ENCODE results near the gene MAGI1.

Gene MAGI1

GRCh38 chr3:65595222-65596028 lies 443.3 kb downstream of the MAGI1 start:
- DNase-seq (ENCODE audit: low read depth in 3 of 3), result no peak

DNA sequence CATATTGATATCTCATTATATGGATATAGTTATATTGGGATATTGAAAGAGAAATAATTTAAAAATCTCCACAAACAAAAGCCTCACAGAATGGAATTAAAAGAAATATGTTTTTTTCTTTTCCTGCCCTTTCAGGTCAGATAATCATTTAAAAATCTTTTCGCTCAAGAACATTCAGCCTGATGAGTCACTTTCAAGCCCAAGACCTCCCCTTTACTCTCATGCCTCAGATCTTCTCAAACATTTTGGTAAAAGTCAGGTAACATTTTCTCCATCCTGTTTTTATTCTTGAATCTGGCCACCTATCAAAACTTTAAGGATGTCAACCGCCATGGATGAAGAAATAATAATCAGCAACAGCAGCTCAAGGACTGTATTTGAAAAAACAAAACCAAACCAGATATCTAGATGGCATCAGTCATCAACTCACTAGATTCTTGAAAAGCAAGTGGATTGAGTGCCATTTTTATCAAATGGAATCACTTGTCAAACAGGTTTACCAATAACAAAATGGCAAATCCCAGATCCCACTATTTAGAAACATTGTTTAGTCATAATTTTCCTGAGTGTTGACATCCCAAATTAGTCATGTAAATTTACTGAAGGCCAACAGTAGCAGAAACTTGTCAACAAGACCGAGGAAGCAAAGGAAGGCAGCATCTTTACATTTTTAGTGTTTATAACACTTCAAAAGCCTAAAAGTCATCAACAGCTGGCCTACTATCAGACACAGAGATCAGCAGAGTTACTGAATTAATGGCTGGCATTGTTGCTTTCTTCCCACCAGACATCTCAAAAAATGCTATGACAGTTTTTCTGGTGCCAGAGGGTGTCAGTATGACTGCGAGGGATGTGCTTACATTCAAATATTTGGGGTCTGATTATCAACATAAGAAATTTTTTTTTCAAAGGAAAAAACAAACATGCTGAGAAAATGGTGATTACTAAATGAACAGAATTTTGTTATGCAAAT lies 444.7 kb downstream of the MAGI1 start:
- no peak for DNase-seq (ENCODE audit: low read depth in 3 of 3)

DNA sequence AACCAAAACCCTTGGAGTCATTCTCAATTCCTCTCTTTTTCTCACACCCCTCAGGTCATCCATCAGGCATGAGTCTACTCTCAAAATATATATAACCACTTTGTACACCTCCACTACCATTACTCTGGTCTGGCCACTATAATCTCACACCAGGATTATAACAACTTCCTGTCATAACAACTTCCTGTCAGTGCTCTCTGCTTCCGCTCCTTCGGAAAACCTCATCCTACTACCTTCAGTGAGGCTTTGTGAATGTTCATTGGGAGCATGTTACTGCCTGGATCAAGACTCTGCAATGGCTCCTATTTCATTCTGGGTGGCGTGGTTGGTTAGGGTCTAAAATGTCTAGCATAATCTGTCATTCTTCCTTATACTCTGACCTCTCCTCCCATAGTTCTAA lies 447.4 kb downstream of the MAGI1 start:
- no peak for DNase-seq (ENCODE audit: low read depth in 3 of 3)

DNA sequence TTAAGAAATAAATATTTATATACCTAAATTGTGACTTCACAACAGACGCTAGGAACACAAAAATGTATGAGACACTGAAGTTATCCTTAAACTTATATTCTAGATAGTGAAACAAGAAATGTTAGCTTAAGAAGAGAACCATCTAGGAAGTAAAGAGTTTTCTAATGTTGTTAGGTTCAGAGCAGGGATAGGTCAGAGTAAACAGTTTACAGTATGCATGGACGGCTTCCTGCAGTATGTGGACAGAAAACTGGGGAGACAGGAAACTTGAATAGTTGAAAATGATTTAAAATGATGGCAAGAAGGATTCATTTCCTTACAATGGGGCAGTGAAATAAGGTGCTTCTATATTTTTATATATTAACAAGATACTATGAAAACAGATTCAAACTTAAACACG lies 449.8 kb downstream of the MAGI1 start:
- DNase-seq (ENCODE audit: low read depth in 3 of 3), result no peak

DNA sequence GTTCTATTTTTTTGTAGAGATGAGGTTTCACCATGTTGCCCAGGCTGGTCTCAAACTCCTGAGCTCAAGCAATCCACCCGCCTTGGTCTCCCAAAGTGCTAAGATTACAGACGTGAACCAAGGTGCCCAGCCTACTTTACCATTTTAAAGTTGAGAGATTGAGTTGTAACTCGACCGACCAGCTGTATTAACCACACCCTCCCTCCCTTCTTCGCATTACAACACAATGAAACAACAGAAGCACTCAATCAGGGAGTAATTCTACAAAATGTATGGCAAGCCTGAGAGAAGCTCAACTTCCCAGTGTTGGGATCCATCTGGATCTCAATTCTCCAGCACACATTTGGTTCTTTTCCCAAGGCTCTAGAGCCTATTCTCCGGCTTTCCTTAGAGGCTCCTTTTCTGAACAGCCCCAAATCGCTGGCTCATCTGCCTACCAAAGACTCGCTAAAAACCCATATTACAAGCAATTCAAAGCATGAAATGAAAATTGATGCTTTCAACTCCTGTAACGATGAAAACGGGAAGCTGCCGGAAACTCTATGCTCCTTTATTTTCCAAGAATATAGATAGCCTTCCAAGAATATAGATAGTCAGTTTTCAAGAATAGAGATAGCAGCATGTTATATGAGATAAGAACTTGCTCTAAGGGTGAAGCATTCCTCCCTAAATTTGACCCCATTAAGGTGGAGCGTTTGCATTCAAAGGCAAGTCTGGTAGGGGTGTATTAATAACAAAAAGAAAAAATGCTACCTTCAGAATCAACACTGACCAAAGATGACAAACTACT lies 450.9 kb downstream of the MAGI1 start:
- DNase-seq (ENCODE audit: low read depth in 3 of 3), result no peak

DNA sequence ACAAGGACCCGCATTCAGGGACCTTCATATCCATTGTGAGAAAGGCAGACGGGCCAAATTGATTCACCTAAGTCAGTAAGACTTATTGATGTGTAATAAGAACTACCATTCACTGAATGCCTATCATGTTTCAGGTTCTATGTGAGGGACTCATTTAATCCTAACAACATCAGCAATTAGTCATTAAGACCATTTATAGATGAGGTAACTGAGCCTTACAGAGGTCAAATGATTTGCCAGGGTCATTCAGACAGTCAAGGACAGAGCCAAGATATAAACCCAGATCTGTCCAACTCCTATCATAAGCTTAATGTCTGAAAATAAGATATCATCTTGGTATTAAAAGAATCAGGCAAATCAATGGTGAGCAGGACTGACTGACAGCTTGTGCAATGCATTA lies 453.8 kb downstream of the MAGI1 start:
- DNase-seq (ENCODE audit: low read depth in 3 of 3), result no peak

- no peak for DNase-seq (ENCODE audit: low read depth in 3 of 3)
Measured at GRCh38 chr3:65584002-65584401, 454.7 kb downstream of the MAGI1 start.

DNA sequence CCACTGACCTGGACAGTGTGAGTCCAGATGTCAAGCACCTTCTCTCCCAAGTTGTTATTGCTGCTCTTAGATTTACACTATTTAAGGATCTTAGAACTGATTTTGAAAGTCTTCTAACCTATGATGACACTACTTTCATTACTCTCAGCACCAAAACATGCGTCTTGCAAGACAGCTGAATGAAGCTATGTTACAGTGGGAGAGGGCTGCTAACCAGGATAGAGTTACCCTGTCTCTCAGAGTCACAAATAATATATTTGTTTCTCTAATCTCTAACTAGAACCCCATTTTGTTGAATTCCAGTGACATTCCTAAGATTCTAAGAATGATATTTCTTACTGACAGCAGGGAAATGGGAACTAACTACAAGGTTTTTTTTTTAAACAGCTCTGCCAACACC lies 455.5 kb downstream of the MAGI1 start:
- no peak for DNase-seq (ENCODE audit: low read depth in 3 of 3)

- DNase-seq (ENCODE audit: low read depth in 3 of 3), result no peak
Measured at GRCh38 chr3:65582012-65582717, 456.6 kb downstream of the MAGI1 start.

DNA sequence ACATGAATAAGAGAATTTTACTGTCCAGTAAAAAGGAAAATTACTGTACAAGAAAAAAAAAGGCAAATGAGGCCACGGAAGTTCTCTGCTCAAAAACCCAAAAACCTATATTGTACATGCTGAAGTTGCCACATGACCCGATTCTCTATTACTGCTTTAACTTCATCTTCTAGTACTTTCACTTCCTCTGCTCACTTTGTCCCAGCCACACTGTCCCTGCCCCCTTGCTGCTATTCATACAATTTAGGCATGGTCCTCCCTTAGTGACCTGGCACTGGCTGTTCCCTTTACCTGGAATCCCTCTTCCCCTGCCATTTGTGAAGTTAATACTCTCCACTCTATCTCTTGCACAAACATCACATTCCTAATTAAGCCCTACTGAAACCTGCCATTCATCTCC lies 457.4 kb downstream of the MAGI1 start:
- DNase-seq (ENCODE audit: low read depth in 3 of 3), result no peak

GRCh38 chr3:65578861-65579260 lies 459.9 kb downstream of the MAGI1 start:
- no peak for DNase-seq (ENCODE audit: low read depth in 3 of 3)

- no peak for DNase-seq (ENCODE audit: low read depth in 3 of 3)
Measured at GRCh38 chr3:65577843-65578430, 460.8 kb downstream of the MAGI1 start.

DNA sequence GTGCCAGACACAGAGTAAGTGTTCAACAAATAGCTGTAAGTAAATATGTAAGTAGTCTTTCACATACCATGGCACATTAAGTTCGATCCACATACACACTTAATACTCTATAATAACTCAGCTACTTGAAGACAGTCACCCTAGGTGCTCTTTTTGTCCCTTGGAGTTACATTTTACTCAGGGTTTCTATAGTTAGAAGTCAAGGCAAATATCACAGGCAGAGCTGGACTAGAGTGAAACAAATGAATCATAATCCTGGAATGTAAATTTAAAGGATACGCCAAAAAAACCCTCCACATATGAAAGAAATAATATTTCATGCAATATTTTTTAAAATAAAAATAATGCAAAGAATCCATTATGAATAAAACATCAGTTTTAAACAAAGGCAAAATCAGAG lies 461.8 kb downstream of the MAGI1 start:
- no peak for DNase-seq (ENCODE audit: low read depth in 3 of 3)

- no peak for DNase-seq (ENCODE audit: low read depth in 3 of 3)
Measured at GRCh38 chr3:65576228-65576627, 462.5 kb downstream of the MAGI1 start.

DNA sequence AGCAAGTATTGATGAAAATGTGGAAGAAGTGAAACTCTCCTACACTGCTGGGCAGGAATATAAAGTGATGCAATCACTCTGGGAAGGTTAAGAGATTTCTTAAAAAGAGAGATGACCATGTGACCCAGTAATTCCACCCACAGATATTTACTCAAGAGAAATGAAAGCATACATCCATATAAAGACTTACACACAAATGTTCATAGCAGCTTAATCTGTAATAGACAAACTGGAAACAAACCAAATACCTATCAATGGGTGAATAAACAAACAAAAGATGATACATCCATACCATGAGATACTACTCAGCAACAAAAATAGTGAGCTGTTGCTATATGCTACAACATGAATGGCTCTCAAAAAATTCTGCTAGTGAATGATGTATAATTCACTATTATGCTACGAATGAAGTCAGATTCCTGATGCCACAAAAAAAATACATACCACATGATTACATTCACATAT lies 463.3 kb downstream of the MAGI1 start:
- no peak for DNase-seq (ENCODE audit: low read depth in 3 of 3)

GRCh38 chr3:65573548-65574116 lies 465.1 kb downstream of the MAGI1 start:
- DNase-seq (ENCODE audit: low read depth in 3 of 3), result no peak

DNA sequence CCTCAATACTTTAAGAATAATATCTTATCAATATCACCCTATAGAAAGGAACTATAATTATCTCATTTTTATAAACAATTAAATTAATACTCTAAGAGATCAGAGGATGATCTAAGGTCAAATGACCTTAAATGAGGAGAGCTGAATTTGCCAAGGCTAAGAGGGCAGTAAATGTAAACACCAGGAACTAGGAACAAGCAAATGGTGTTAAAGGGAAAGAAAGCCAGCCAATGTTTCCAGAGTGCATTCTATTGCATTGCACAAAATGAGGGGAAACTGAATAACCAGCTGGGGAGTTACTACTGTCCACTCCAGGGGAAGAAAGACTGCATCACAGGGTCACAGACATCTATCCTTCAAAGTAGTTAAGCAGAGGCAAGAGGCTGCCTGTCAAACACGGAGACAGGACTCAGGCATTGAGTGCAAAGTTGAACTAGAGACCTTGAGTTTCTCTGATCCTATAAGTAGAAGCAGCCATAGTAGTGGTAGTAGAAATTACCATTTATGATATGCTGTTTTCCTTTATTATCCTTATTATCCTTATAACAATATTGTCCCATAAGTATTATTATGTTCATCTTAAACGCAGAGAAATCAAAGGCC lies 466.4 kb downstream of the MAGI1 start:
- no peak for DNase-seq (ENCODE audit: low read depth in 3 of 3)

DNA sequence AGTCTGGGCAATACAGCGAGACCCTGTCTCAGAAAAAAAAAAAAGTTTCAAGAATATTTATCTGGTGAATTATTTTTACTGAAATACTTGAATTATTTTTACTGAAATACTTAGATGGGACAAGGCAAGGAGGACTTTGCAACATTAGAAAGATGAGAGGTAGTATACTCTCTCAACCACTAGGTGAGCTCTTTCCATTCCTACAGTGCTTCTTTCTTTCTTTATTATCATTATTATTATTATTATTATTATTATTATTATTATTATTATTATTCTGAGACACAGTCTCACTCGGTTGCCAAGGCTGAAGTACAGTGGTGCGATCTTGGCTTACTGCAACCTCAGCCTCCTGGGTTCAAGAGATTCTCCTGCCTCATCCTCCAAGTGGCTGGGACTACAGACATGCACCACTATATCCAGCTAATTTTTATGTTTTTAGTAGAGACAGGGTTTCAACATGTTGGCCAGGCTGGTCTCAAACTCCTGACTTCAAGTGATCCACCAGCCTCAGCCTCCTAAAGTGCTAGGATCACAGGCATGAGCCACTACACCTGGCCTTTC lies 468.8 kb downstream of the MAGI1 start:
- no peak for DNase-seq (ENCODE audit: low read depth in 3 of 3)

DNA sequence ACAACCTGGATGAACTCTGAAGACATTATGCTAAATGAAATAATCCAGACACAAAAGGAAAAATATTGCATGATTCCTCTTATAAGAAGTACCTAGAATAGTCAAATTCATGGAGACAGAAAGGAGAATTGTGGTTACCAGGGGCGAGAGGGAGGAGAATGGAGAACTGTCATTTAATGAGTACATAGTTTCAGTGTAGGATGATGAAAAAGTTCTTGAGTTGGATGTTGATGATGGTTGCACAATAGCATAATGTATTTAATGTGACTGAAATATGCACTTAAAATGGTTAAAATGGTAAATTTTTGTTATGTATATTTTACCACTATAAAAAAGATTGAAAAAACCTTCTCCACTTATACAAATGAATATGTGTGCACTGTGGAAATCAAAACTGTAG lies 469.6 kb downstream of the MAGI1 start:
- no peak for DNase-seq (ENCODE audit: low read depth in 3 of 3)

- DNase-seq (ENCODE audit: low read depth in 3 of 3), result no peak
Measured at GRCh38 chr3:65568497-65568896, 470.2 kb downstream of the MAGI1 start.
